ENCODE measurements around the gene CUTC.

- no peak for TF ChIP-seq CTCF (IDR thresholded peaks at IDR 0.05 in 8 of 11, conservative IDR thresholded peaks at IDR 0.05 in 3 of 11)
- no peak for TF ChIP-seq POLR2A (IDR thresholded peaks at IDR 0.05)
- no peak for TF ChIP-seq POLR2AphosphoS5 (IDR thresholded peaks at IDR 0.05)
These were observed 11.6 kb upstream of the CUTC start for GRCh38 chr10:99720387-99720786.

Data from spleen (tissue), 7 donors.